GM12874 (cell line): Measurements from ENCODE around the gene KCNQ2.

Experiments
- TF ChIP-seq, protein P1 (sequence below): IDR thresholded peaks from 2 replicates; pipeline ENCODE4 v1.5.1; 2011; ENCODE audit warnings: low read depth, mild to moderate bottlenecking, control low read depth, low read length, moderate library complexity; ENCODE audit not compliant: insufficient read depth

KCNQ2 gene

DNA sequence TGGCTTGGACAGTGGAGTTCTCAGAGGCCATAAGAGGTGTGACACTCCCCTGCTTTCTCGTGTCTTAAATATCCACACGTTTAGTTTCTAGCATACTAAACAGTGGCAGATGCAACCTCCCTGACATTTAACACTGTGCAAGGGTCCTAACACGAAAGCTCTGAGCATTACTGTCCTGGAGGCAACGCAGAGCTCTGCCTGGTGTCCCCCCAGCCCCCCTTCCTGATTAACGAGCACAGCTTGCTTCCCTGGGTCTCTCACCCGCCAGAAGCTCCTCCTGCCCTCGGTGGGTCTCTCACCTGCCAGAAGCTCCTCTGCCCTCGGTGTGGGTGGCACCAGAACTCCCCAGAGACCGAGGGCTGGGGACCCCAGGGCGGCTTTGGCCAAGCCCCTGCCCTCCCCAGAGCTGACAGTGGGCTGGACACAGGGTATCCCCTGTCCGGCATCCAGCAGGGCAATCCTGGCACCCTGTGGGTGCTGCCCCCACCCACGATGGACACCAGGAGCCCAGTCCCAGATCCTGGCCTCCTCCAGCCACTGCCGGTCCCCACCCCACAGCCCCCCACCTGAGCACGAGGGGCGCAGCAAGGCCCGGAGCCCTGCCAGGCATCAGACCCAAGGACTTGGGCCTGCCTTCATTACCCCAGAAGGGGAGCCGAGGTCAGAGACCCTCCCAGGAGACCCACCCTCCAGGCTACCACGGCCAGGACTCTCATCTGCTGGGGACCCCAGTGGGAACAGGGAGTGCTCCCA is 12.4 kb upstream of the KCNQ2 start:
- TF ChIP-seq, protein P1, sequence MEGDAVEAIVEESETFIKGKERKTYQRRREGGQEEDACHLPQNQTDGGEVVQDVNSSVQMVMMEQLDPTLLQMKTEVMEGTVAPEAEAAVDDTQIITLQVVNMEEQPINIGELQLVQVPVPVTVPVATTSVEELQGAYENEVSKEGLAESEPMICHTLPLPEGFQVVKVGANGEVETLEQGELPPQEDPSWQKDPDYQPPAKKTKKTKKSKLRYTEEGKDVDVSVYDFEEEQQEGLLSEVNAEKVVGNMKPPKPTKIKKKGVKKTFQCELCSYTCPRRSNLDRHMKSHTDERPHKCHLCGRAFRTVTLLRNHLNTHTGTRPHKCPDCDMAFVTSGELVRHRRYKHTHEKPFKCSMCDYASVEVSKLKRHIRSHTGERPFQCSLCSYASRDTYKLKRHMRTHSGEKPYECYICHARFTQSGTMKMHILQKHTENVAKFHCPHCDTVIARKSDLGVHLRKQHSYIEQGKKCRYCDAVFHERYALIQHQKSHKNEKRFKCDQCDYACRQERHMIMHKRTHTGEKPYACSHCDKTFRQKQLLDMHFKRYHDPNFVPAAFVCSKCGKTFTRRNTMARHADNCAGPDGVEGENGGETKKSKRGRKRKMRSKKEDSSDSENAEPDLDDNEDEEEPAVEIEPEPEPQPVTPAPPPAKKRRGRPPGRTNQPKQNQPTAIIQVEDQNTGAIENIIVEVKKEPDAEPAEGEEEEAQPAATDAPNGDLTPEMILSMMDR, result no peak

- TF ChIP-seq, protein P1, result no peak
Measured at GRCh38 chr20:63484236-63484635, 11.8 kb upstream of the KCNQ2 start.

- TF ChIP-seq, protein P1, result peak; percentile 26; the same call in 1 of the 2 replicates
Measured at GRCh38 chr20:63483834-63484233, 11.4 kb upstream of the KCNQ2 start.

GRCh38 chr20:63482021-63482587 is 9.6 kb upstream of the KCNQ2 start:
- TF ChIP-seq, protein P1, result no peak

GRCh38 chr20:63481503-63481902 is 9.0 kb upstream of the KCNQ2 start:
- TF ChIP-seq, protein P1, result no peak

DNA sequence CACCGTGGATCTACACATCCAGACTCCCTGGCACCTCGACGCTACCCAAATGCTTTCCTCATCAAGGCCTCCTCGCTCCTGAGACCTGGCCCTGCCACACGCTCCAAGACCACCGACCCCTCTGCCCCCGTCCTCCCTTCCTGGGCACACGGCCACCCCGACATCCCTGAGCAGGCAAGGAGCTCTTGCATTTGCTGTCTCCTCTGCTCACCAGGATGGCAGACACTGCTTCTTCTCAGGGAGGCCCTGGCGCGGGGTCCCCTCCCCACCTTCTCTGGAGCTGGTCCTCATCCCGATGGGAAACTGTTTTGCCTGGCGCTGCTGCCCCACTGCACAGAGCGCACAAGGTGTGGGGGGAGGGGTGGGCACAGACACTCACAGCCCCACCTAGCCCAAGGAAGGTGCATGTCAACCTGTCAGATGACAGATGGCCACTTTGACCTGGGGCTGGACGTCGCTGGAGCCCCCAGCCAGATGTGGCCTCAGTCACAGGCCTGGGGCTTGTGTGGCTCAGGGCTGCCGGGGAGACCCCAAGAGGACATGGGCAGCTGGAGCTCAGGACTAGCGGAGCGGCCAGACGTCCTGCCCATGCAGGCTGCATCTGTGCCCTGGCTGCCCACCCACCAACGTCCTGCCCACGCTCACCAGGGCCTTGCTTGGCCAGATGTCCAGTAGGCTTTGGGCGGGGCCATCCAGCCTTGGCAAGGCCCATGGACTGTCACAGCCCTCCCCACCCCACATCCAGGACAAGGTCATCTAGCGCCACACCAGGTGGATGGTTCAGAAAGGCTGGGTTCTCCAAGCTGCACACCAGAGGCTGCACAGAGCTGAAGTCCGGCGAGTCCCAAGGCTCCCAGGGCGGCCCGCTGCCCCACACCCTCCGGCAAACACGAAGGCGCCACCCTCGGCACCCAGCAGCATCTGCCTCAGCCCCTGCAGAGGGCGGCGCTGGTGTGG is 6.2 kb upstream of the KCNQ2 start:
- TF ChIP-seq, protein P1, result no peak

GRCh38 chr20:63477944-63478343 is 5.5 kb upstream of the KCNQ2 start:
- TF ChIP-seq, protein P1, result no peak
